ENCODE measurements around the gene POU2F1.

Gene POU2F1

DNA sequence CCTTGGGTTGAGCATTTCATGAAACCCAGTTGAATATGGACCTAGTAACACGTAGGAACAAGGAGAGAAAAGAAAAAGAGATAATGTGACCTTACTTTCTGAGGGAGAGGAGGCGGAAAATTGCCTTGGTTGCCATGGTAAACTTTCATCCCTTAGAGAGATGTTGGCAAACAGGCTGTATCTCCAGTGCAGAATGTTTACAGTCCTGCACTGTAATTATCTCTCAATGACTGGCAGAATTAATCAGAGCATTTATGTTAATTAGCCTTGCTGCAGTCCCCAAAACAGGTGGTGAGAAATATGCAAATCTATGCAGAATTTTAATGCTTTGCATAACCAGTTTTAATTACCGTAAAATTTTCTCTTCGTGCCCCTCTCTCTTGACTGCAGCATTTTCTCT lies 150.3 kb downstream of the POU2F1 start:
- Histone ChIP-seq H3K27ac (no peak overlapping the region), H3K4me3 (no peak overlapping the region)
- DNase-seq (ENCODE audit: low spot score), result no peak
- TF ChIP-seq, protein P1, sequence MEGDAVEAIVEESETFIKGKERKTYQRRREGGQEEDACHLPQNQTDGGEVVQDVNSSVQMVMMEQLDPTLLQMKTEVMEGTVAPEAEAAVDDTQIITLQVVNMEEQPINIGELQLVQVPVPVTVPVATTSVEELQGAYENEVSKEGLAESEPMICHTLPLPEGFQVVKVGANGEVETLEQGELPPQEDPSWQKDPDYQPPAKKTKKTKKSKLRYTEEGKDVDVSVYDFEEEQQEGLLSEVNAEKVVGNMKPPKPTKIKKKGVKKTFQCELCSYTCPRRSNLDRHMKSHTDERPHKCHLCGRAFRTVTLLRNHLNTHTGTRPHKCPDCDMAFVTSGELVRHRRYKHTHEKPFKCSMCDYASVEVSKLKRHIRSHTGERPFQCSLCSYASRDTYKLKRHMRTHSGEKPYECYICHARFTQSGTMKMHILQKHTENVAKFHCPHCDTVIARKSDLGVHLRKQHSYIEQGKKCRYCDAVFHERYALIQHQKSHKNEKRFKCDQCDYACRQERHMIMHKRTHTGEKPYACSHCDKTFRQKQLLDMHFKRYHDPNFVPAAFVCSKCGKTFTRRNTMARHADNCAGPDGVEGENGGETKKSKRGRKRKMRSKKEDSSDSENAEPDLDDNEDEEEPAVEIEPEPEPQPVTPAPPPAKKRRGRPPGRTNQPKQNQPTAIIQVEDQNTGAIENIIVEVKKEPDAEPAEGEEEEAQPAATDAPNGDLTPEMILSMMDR (IDR thresholded peaks at IDR 0.05), result no peak

DNA sequence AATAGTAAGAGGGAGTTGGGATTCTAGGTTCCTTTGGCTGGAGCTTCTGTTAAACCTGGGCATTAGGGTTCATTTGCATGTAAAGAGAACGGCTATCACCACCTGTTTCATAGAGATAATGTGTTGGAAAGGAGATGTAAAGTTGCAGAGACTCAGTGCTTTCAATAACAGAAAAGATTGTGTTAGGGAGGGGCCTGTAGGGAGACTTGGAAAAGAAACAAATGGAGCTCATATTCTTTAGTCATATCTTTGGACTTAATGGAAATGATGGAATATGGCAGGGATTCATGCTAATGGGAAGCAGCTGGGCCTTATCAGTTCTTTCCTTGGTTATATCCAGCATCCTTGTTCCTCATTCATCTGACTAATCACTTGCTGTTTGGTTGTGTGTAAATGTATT lies 152.7 kb downstream of the POU2F1 start:
- TF ChIP-seq, protein P1 (IDR thresholded peaks at IDR 0.05), result no peak
- DNase-seq (ENCODE audit: low spot score), result no peak

DNA sequence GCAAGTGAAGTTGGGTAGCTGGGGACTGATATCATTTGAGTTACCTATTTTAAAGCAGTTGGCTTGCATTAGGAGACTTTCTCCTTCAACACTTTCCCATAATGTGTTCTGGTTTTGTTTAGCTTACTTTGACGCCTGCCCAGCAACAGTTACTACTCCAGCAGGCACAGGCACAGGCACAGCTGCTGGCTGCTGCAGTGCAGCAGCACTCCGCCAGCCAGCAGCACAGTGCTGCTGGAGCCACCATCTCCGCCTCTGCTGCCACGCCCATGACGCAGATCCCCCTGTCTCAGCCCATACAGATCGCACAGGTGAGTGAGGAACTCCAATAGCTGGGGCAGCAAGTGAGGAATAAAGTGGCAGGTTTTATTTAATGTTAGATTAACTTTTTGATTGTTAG lies 153.3 kb downstream of the POU2F1 start:
- Histone ChIP-seq H3K4me3 (no peak overlapping the region), H3K27ac (no peak overlapping the region)
- no peak for DNase-seq (ENCODE audit: low spot score)
- TF ChIP-seq, protein P1 (IDR thresholded peaks at IDR 0.05), result no peak

More for the DNA sequence above, 152.7 kb downstream of the POU2F1 start:
- Histone ChIP-seq H3K4me3 (no peak overlapping the region), H3K27ac (no peak overlapping the region)

DNA sequence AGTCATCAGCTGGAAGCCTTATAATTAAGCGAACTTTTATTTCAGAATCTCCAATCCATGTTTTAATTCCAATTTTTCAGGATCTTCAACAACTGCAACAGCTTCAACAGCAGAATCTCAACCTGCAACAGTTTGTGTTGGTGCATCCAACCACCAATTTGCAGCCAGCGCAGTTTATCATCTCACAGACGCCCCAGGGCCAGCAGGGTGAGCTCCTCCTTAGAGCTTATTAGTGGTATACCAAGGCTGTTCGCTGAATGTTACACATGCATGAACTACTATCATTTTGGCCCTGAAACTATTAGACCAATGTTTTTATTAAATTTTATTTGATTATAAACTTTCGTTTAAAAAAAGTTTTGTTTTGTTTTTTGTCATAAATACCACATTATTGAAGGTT lies 155.3 kb downstream of the POU2F1 start:
- Histone ChIP-seq H3K4me3 (no peak overlapping the region), H3K27ac (no peak overlapping the region)
- TF ChIP-seq, protein P1 (IDR thresholded peaks at IDR 0.05), result no peak
- no peak for DNase-seq (ENCODE audit: low spot score)

DNA sequence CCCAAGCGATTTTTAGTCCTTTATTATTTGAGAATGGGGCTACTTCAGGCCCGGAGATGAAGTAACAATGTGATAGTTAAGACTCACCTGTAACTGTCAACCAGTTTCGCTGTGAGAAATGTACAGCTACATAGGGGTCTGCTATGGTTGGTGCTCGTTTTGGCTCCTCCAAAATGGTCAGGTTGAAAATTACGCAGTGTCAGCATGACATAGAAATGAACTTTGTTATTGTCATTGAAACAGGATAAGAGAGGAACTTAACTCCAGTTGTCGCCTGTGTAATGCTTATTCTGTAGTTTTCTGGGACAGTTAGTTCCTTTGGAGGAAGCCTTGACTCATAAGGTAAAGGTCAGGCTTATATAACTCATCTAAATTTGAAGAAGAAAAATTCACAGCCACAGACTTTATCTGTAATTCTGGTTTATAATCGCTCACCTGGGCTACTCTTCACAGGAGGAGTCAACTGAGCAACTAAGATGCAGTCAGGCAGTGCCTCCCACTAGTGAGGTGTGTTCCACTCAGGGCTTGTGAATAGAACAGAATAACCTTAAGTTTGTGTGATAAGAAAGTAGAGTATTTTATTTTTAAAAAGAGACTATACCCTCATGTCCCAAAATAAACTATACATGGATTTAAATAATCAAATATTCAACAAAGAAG lies 166.7 kb downstream of the POU2F1 start:
- DNase-seq (ENCODE audit: low spot score), result no peak
- H3K27ac ChIP-seq, result peak overlapping the region in 1 of 2 donors; percentile 56
- TF ChIP-seq, protein P1 (IDR thresholded peaks at IDR 0.05), result no peak
- H3K4me3 ChIP-seq, result no peak overlapping the region

DNA sequence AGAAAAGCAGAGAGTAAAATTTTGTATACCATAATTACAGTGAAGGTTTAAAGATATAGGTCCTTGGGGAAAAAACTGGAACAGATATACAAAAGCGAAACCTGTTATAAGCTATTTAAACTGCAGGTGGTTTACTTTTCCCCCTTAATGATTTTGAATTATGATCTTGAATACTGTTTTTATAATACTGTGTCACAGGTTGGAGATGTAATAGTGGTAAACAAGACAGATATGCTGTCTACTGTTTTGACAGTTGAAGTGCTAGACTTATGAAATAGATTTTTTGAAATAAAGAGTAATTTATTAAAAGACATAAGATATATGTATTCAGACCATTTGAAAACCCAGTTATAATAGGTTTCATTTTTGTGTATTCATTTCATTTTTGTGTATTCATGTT lies 168.3 kb downstream of the POU2F1 start:
- DNase-seq (ENCODE audit: low spot score), result no peak
- TF ChIP-seq, protein P1 (IDR thresholded peaks at IDR 0.05), result no peak
- H3K27ac ChIP-seq, result no peak overlapping the region

DNA sequence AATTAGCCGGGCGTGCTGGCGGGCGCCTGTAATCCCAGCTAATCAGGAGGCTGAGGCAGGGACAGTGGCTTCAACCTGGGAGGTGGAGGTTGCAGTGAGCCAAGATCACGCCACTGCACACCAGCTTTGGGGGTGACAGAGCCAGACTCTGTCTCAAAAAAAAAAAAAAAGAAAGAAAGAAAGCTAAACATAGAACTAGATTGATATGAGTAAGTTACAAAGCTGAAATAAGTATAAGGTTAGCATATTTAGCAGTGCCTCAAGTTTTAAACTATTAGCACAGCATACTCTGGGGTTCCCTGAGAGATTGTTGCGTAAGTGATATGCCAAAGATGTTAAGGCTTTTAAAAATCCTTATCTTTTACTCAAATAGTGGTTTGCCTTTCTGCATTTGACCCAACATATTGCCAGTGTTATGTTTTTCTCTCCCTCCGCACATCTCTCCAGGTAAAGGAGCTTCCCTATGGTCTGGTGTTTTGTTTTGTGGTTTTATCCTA lies 171.6 kb downstream of the POU2F1 start:
- Histone ChIP-seq H3K4me3 (no peak overlapping the region), H3K27ac (no peak overlapping the region)
- no peak for DNase-seq (ENCODE audit: low spot score)
- TF ChIP-seq, protein P1 (IDR thresholded peaks at IDR 0.05), result no peak

More for the DNA sequence above, 168.3 kb downstream of the POU2F1 start:
- no peak overlapping the region for H3K4me3 ChIP-seq
